CD14-positive monocyte (primary cell): ENCODE results near the gene AP2B1. TPM values are rescaled to one million over a fixed set of nuclear protein-coding genes. Genes with fewer than 3 reads are reported as not detected.

Source experiments
- DNase-seq, 3 donors: peaks; one replicate each; pipeline ENCODE4 v3.0.0-alpha.2; 2011 to 2022
- H2AFZ ChIP-seq: 2 replicates; pipeline ENCODE4 v1.6.0; 2012; ENCODE audit warnings: mild to moderate bottlenecking, low read depth, low read length, inconsistent platforms; ENCODE audit not compliant: insufficient read depth, poor library complexity, severe bottlenecking
- H3K27ac ChIP-seq, 2 donors: 1 replicate in 1 of 2; 2 replicates in 1 of 2; pipeline ENCODE4 v1.5.1; 2012 to 2013; ENCODE audit warnings: low read length in 2 of 2, control low read depth in 1 of 2, inconsistent platforms in 1 of 2, low read depth in 1 of 2, mild to moderate bottlenecking in 1 of 2
- H3K27me3 ChIP-seq, 2 donors: one replicate each; pipeline versions ENCODE4 v1.6.0 to v1.6.1; 2011 to 2013; ENCODE audit warnings: low read length in 2 of 2; ENCODE audit not compliant: control insufficient read depth in 2 of 2, insufficient read depth in 2 of 2
- H3K36me3 ChIP-seq, 2 donors: replicated peaks in 1 of 2; 1 replicate in 1 of 2; 2 replicates in 1 of 2; pipeline versions ENCODE4 v1.5.1 to v1.6.1; 2012 to 2013; ENCODE audit warnings: low read length in 2 of 2, control low read depth in 1 of 2, inconsistent platforms in 1 of 2, mild to moderate bottlenecking in 1 of 2; ENCODE audit not compliant: insufficient read depth in 2 of 2, control insufficient read depth in 1 of 2
- H3K4me1 ChIP-seq, 2 donors: 1 replicate in 1 of 2; 2 replicates in 1 of 2; pipeline versions ENCODE4 v1.5.1 to v1.6.1; 2012 to 2013; ENCODE audit warnings: low read length in 2 of 2, control low read depth in 1 of 2, inconsistent platforms in 1 of 2, mild to moderate bottlenecking in 1 of 2, moderate library complexity in 1 of 2; ENCODE audit not compliant: insufficient read depth in 2 of 2, control insufficient read depth in 1 of 2
- H3K4me2 ChIP-seq: replicated peaks from 2 replicates; pipeline ENCODE3; 2012; ENCODE audit warnings: low read length, moderate library complexity, mild to moderate bottlenecking; ENCODE audit not compliant: poor library complexity, severe bottlenecking; ENCODE audit errors: extremely low read depth
- H3K4me3 ChIP-seq, 3 experiments: fragments of 200-600 bp in 1 of 3; sonication (generic) in 1 of 3; replicated peaks in 1 of 3; 1 replicate in 2 of 3; 2 replicates in 1 of 3; pipeline ENCODE4 v1.5.1; 2011 to 2013; ENCODE audit warnings: low read length in 3 of 3, mild to moderate bottlenecking in 3 of 3, control low read depth in 2 of 3, low read depth in 2 of 3, inconsistent platforms in 1 of 3, moderate library complexity in 1 of 3
- H3K79me2 ChIP-seq: 2 replicates; pipeline ENCODE4 v1.6.0; 2012; ENCODE audit warnings: mild to moderate bottlenecking, control low read depth, inconsistent platforms, low read length, moderate library complexity; ENCODE audit not compliant: insufficient read depth
- H3K9ac ChIP-seq: 2 replicates; pipeline ENCODE4 v1.6.0; 2017; ENCODE audit warnings: low read length, mild to moderate bottlenecking; ENCODE audit not compliant: insufficient read depth, poor library complexity, severe bottlenecking
- H3K9me3 ChIP-seq, 2 donors: replicated peaks in 1 of 2; 1 replicate in 1 of 2; 2 replicates in 1 of 2; pipeline versions ENCODE4 v1.5.1 to v1.6.1; 2012 to 2013; ENCODE audit warnings: low read length in 2 of 2, control low read depth in 1 of 2; ENCODE audit not compliant: control insufficient read depth in 1 of 2, insufficient read depth in 1 of 2
- H4K20me1 ChIP-seq: 2 replicates; pipeline ENCODE4 v1.6.0; 2012; ENCODE audit warnings: mild to moderate bottlenecking, low read length, control low read depth, moderate library complexity; ENCODE audit not compliant: insufficient read depth
- H3K27ac Mint-ChIP-seq, 7 donors: one replicate each; pipeline ENCODE4 v1.8.0; 2020; ENCODE audit warnings: mild to moderate bottlenecking in 7 of 7, mixed read lengths in 7 of 7, moderate library complexity in 6 of 7, inconsistent platforms in 2 of 7
- H3K27me3 Mint-ChIP-seq, 3 donors: one replicate each; pipeline ENCODE4 v1.8.0; 2021 to 2022; ENCODE audit warnings: low read depth in 3 of 3, mild to moderate bottlenecking in 3 of 3, mixed read lengths in 3 of 3, moderate library complexity in 3 of 3, inconsistent platforms in 1 of 3
- H3K36me3 Mint-ChIP-seq, 2 donors: one replicate each; pipeline ENCODE4 v1.8.0; 2020; ENCODE audit warnings: mixed read lengths in 2 of 2, inconsistent platforms in 1 of 2, mild to moderate bottlenecking in 1 of 2
- H3K4me1 Mint-ChIP-seq: one replicate; pipeline ENCODE4 v1.8.0; 2020; ENCODE audit warnings: mild to moderate bottlenecking, mixed read lengths
- H3K4me3 Mint-ChIP-seq, 2 donors: one replicate each; pipeline ENCODE4 v1.8.0; 2020; ENCODE audit warnings: mild to moderate bottlenecking in 2 of 2, mixed read lengths in 2 of 2, moderate library complexity in 1 of 2
- H3K9me3 Mint-ChIP-seq, 7 donors: one replicate each; pipeline ENCODE4 v1.8.0; 2020 to 2022; ENCODE audit warnings: mixed read lengths in 7 of 7, mild to moderate bottlenecking in 6 of 7, moderate library complexity in 6 of 7, inconsistent platforms in 2 of 7
- WGBS: methylation state at CpG from one replicate; pipeline ENCODE4 v1.1.5; 2013; ENCODE audit warnings: missing lambda C conversion rate; ENCODE audit not compliant: insufficient coverage; 5-methylcytosine and 5-hydroxymethylcytosine counted together
- intact Hi-C, 2 donors: fragments of 100-400 bp; cut with micrococcal nuclease; formaldehyde crosslinking; loops; one replicate each; pipeline versions ENCODE4 v1.15.0 to v1.15.1; 2023
- polyA plus RNA-seq, 3 donors: library from polyadenylated mRNA; depleted of rRNA in 1 of 3; unstranded in 2 of 3; stranded (reverse) in 1 of 3; fragments of 300-500 nt in 2 of 3; fragments of >200 nt in 1 of 3; fragmentation: Illumina TruSeq in 2 of 3; gene quantifications; 1 replicate in 2 of 3; 2 replicates in 1 of 3; pipeline ENCODE4 v1.2.3, GENCODE V29; 2012 to 2021
- TF ChIP-seq, protein P1 (sequence below): fragments of 200-600 bp; IDR thresholded peaks from one replicate; pipeline ENCODE4 v1.8.0; 2022; ENCODE audit warnings: antibody characterized with exemption, mild to moderate bottlenecking

The AP2B1 gene
- polyA plus RNA-seq, 3 donors: 28.7 to 44.2 (median 29.4) TPM

DNA sequence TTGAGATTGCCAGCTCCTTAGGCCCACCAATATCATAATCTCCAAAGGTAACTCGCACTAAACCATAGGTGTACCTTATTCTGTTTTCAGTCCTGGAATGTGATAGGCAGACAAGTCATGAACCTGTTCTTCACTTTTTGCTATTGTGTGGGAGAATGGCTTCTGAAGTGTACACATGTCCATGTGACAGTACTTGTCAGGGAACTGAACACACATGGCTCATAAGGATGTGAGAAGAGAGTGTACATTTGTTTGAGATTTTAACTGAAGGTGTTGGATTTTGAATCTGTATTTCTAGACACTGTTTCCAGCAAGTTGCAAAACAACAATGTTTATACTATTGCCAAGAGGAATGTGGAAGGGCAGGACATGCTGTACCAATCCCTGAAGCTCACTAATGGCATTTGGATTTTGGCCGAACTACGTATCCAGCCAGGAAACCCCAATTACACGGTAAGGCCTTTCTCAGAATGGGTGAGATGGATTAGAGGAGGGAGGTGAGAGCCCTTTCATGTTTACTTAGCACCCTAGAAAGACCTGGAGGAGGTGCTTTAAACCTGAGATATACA lies 129.9 kb downstream of the AP2B1 start:
- Mint-ChIP-seq H3K27me3 (no peaks in the 10 kb centered on the region), H3K9me3 (no peaks in the 10 kb centered on the region), H3K4me3 (no peak overlapping the region), H3K27ac (no peak overlapping the region), H3K4me1 (no peaks in the 10 kb centered on the region), H3K36me3 (peaks cover 50 to 53% of the 10 kb centered on the region in 2 donors)
- Histone ChIP-seq H3K27me3 (no peaks in the 10 kb centered on the region), H3K27ac (no peak overlapping the region), H3K4me1 (no peaks in the 10 kb centered on the region), H3K79me2 (no peaks in the 10 kb centered on the region), H3K4me3 (no peak overlapping the region), H3K9me3 (no peaks in the 10 kb centered on the region), H3K36me3 (peaks cover 77 to 95% of the 10 kb centered on the region in 2 donors), H4K20me1 (no peaks in the 10 kb centered on the region), H2AFZ (no peak overlapping the region), H3K4me2 (no peak overlapping the region), H3K9ac (no peak overlapping the region)
- 100% methylated on average over 1 of the region's 4 CpGs for WGBS
- TF ChIP-seq, protein P1, sequence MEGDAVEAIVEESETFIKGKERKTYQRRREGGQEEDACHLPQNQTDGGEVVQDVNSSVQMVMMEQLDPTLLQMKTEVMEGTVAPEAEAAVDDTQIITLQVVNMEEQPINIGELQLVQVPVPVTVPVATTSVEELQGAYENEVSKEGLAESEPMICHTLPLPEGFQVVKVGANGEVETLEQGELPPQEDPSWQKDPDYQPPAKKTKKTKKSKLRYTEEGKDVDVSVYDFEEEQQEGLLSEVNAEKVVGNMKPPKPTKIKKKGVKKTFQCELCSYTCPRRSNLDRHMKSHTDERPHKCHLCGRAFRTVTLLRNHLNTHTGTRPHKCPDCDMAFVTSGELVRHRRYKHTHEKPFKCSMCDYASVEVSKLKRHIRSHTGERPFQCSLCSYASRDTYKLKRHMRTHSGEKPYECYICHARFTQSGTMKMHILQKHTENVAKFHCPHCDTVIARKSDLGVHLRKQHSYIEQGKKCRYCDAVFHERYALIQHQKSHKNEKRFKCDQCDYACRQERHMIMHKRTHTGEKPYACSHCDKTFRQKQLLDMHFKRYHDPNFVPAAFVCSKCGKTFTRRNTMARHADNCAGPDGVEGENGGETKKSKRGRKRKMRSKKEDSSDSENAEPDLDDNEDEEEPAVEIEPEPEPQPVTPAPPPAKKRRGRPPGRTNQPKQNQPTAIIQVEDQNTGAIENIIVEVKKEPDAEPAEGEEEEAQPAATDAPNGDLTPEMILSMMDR: no peak
- no peak for DNase-seq
- intact Hi-C loops: no loop called here

DNA sequence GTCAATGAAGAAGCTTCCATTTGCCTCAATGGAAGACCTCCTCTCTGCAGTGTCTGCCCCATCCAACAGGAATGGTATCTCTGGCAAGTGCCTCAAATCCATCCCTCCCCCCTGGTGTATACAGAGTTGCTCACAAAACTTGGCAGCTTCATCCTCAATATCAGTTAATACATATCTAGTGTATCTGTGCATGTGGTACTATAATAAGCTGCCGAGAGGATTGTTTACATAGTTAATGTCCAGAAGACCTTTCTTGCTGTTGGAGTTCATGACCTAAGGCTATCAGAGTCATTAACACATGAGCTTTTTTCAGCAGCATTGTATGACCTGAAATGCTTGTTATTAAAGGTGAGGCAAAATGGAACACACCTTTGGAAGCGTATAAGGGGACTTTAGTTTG lies 130.4 kb downstream of the AP2B1 start:
- TF ChIP-seq, protein P1: no peak
- Mint-ChIP-seq H3K4me3 (no peak overlapping the region), H3K27me3 (no peaks in the 10 kb centered on the region), H3K36me3 (peaks cover 51 to 55% of the 10 kb centered on the region in 2 donors), H3K9me3 (no peaks in the 10 kb centered on the region), H3K27ac (no peak overlapping the region), H3K4me1 (no peaks in the 10 kb centered on the region)
- DNase-seq: no peak
- Histone ChIP-seq H3K9me3 (no peaks in the 10 kb centered on the region), H3K4me3 (no peak overlapping the region), H3K4me1 (no peaks in the 10 kb centered on the region), H3K27me3 (no peaks in the 10 kb centered on the region), H3K36me3 (peaks cover 80 to 92% of the 10 kb centered on the region in 2 donors), H3K9ac (no peak overlapping the region), H3K27ac (no peak overlapping the region), H2AFZ (no peak overlapping the region), H3K79me2 (no peaks in the 10 kb centered on the region), H4K20me1 (no peaks in the 10 kb centered on the region), H3K4me2 (no peak overlapping the region)
- intact Hi-C loops: no loop called here
- no CpG with 5 or more reads among the region's 2 CpGs for WGBS
